GDM1 (cell line): Measurements from ENCODE around the gene HDAC7.

Source experiments
- DNase-seq: peaks from one replicate; lab custom pipeline; 2025; lab: John Stamatoyannopoulos, UW

The HDAC7 gene

GRCh38 chr12:47758834-47759690 is 60.6 kb downstream of the HDAC7 start, which contains the start of gene RAPGEF3:
TSS of gene RAPGEF3 (minus strand) at chr12:47758880. CDS start at chr12:47758556, 324 bp downstream.
- DNase-seq, result peak; percentile 76

- no peak for DNase-seq
These were observed 61.2 kb downstream of the HDAC7 start for GRCh38 chr12:47758584-47758833.

DNA sequence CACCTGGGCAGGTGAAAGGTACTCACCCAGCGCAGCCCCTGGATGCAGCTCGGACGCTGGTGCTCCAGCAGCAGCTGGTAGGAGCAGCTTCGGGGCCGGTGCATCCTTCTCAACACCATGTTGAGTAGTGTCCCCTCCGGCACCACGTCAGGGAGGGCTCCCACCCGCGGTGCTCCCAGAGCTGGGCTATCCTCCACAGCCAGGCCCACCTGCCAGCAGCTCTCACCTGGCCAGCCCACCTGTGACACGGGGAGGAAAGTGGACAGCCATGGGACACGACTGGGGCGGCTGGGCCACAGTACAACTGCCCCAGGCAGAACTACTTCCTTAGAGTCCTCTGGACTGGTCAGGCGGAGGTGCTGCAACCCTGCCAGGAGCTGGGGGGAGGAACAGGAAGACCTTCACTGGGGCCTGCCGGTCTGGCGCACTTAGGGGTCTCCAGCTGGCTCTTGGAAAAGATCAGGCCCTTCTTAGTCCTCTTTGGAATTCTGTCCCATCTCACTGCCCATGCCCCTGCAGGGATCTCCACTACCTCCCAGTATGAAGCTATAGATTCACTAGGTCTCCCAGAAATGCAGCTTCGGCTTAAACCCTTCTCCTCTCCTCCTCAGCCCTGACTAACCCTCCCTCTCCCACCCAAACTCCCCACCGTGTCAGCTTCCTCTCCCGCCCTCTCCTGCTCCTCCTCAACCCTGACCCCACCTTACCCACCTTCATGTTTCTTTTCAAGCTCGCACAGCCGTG is 61.7 kb downstream of the HDAC7 start:
- DNase-seq, result peak; percentile 27

DNA sequence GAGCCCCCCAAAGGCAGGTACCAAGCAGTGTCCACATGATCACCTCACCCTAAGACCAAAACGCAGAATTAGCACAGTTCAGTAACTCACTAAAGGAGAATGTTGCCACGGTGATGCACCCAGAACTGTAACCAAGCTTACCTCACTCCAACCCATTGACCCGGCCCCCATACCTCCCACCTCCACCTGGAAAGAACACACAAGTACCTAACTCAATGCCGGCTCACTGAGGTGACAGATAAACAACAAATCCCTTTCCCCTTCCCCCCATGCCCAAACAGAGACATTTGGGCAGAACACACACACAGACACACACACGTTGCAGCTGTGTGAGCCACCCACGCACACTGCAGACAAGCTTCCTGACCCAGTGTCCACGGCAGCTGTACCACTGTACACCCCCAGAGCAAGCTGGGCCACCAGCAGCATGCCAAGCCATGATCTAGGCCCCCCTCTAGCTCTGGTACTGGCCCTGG is 62.3 kb downstream of the HDAC7 start:
- no peak for DNase-seq

GRCh38 chr12:47755655-47756562 is 63.8 kb downstream of the HDAC7 start:
- no peak for DNase-seq

- DNase-seq, result no peak
These were observed 64.8 kb downstream of the HDAC7 start for GRCh38 chr12:47754881-47755280.

GRCh38 chr12:47754126-47754525 is 65.6 kb downstream of the HDAC7 start:
- DNase-seq, result no peak

DNA sequence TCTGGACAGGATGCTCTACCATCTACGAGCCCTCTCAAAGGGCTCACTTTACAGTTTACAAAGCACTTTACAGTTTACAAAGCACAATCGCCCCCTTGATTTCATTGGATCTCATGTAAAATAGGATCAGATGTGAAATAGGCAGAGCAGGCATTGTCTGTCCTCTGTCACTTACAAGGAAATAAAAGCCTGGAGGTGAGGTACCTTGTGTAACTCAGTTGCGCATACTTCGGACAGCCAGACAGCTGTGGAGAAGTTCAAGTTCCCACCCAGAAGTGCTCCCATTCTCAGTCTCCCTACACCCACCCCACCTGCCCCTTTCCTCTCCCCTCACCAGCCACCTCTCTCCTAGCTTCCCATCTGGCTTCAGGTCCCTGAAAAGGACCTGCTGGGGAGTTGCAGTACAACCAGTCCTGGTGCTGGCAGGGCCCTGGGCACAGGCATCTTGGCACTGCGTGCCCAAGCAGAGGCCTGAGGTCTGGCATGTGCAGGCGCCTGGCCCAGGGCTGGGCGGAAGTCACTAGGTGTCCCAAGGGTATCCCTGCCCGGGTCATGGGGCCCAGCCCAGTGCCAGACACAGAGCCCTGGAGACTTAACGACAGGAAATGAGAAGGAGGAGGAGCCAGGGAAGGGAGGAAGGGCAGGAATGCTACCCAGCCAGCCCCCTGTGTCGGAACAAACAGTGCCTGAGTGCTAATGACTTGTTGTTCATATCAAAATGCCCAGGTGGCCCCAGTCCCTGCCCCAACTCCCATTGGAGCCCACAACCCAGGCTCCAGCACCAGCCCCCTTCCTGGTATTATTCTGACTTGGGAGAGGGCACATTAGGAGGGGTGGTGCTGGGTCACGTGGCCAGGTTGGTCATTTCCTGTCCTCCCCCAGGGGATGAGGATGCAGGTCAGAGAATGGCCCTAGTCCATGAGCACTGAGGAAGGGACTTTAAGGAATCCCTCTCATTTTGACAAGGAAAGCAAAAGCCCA is 66.4 kb downstream of the HDAC7 start:
- DNase-seq, result no peak

DNA sequence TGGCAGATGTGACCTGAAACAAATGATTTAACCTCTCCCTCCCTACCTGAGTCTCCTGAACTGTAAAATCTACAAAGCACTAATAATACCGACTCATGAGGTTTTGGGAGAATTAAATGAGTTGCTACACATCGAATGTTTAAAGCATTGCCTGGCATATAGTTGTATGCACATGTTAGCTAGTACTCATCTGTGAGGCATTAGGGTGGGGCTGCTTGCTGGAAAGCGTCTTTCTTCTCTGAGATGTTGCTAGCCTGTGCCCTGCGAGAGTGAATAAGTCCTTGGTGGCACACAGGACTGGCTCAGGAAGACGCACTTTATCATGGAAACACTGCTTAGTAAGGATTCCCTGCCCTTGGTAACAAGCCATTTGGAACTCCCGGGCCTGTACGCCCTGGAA is 67.2 kb downstream of the HDAC7 start:
- DNase-seq, result no peak

DNA sequence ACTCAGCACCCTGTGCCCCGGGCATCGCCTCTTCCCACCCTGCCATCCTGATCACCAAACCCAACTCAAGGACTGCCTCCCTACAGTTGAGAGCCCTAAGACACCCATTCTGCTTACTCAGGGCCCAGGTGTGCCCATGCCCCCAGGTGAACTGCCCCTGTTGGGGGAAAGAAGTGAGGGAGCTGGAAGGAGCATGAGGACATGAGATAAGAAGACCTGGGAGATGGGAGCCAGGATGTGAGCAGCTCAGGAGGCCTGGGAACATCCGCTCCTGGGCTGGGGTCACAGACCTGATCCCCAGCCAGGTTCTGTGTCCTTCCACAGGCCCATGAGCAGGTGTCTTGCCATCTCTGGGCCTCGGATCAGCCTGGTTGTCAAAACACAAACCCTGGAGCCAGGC is 67.6 kb downstream of the HDAC7 start:
- no peak for DNase-seq

GRCh38 chr12:47751561-47751960 is 68.1 kb downstream of the HDAC7 start:
- no peak for DNase-seq

- DNase-seq, result no peak
These were observed 68.7 kb downstream of the HDAC7 start for GRCh38 chr12:47750916-47751470.

DNA sequence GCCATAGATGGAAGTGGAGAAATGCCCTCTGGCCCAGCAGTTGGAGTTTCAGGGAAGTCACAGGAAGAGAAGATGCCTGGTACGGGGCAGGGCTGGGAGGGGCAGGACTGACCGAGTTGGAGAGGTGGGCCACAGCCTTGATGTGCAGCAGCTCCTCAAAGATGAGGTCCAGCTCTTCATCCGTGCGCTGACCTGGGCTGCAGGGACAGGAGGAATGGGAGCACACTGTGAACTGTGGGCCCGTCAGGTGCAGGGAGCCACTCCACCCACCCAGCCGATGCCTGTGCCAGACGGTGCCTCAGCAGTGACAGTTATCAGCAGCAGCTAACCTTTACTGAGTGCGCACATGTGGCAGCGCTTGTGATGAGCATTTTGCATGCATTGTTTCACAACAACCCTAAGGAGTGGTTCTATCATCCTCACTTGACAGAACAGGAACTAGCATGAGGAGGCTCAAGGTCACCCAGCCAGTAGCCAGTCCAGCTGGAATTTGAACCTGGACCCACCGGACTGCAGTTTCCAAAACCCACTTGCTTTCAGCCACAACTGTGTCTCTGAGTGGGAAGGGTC is 69.4 kb downstream of the HDAC7 start:
- no peak for DNase-seq

GRCh38 chr12:47748899-47749298 is 70.8 kb downstream of the HDAC7 start:
- no peak for DNase-seq

GRCh38 chr12:47748507-47748828 is 71.2 kb downstream of the HDAC7 start:
- DNase-seq, result no peak

GRCh38 chr12:47747596-47748506 is 71.9 kb downstream of the HDAC7 start:
- no peak for DNase-seq

DNA sequence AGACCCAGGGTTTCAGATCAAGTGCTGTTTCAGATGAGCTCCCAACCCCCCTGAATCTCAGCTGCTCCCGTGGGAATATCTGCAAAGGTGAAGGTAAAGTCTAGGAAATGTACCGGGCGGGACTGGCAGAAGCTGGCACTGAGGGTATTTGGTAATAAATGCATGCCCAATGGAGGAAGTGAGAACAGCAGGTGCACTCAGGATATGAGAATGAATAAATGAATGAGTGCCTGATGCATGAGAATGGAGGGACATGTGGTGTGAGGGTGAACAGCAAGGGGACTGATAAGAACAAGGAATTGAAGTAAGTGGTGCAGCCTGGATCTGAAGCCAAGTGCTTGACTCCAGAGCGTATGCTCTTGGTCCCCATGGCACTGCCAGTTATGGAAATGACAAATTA is 72.6 kb downstream of the HDAC7 start:
- DNase-seq, result no peak

- no peak for DNase-seq
These were observed 73.2 kb downstream of the HDAC7 start for GRCh38 chr12:47746523-47746922.

- DNase-seq, result no peak
These were observed 73.6 kb downstream of the HDAC7 start for GRCh38 chr12:47746073-47746472.
